Measurements from ENCODE around the gene CYB5R2.

CYB5R2 gene

DNA sequence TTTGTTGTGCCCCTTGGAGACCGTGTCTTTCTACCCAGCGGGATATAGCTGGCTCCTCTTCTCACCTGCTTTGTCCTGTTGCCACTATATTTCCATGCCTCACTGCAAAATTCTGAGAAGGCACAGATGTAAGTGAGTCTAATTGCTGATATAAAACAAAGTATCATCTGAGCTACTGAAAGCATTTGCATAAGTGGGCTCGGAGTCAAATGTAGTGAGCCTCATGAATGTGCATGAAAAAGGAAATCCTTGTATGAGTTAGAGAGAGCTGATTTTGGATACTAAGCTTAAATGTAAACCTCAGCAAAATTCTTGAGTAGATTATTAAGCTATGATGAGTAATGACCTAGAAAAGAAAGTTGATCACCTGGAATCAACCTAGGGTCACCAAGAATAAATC is 19.1 kb upstream of the CYB5R2 start:
- H3K9me3 Mint-ChIP-seq, result no peaks in the 10 kb centered on the region
- no peak overlapping the region for H3K27ac Mint-ChIP-seq
- no peaks in the 10 kb centered on the region for H3K36me3 Mint-ChIP-seq (ENCODE audit: low read depth)
- peaks cover 25% of the 10 kb centered on the region for H3K4me1 Mint-ChIP-seq
- DNase-seq, result no peak
- TF ChIP-seq, protein P1, sequence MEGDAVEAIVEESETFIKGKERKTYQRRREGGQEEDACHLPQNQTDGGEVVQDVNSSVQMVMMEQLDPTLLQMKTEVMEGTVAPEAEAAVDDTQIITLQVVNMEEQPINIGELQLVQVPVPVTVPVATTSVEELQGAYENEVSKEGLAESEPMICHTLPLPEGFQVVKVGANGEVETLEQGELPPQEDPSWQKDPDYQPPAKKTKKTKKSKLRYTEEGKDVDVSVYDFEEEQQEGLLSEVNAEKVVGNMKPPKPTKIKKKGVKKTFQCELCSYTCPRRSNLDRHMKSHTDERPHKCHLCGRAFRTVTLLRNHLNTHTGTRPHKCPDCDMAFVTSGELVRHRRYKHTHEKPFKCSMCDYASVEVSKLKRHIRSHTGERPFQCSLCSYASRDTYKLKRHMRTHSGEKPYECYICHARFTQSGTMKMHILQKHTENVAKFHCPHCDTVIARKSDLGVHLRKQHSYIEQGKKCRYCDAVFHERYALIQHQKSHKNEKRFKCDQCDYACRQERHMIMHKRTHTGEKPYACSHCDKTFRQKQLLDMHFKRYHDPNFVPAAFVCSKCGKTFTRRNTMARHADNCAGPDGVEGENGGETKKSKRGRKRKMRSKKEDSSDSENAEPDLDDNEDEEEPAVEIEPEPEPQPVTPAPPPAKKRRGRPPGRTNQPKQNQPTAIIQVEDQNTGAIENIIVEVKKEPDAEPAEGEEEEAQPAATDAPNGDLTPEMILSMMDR (IDR thresholded peaks at IDR 0.05), result no peak
- H3K27me3 Mint-ChIP-seq (ENCODE audit: low read depth, poor library complexity), result peaks cover 13% of the 10 kb centered on the region
- H3K4me3 Mint-ChIP-seq, result no peak overlapping the region

DNA sequence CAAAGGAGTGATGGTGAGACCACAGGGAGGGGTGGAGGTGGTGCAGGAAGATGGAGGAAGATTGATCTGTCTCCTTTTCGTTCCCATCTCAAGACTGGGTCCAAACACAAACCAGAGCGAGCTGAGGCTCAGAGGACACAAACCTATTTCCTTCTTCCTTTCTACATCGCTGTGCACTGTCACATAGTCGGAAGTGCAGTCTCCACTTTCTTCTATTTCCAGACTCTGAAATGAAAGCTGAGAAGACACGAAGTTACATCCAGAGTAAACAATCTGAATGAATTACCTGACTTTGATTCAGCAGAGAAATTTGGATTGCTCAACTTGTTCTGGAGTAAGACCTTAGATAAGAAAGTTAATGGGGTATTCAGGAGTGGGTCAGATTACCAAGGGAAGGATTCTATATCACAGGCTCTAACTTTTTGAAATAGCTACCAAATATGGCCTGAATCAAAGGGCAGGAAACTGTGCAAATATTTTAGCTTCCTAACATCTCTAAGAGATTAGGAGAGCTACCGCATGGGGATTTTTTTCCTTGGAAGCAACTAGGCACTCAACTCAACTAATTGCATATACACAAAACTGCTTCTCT is 18.6 kb upstream of the CYB5R2 start:
- peaks cover 25% of the 10 kb centered on the region for H3K4me1 Mint-ChIP-seq
- no peak for DNase-seq
- H3K27me3 Mint-ChIP-seq (ENCODE audit: low read depth, poor library complexity), result peaks cover 9% of the 10 kb centered on the region
- no peaks in the 10 kb centered on the region for H3K36me3 Mint-ChIP-seq (ENCODE audit: low read depth)
- no peaks in the 10 kb centered on the region for H3K9me3 Mint-ChIP-seq
- TF ChIP-seq, protein P1 (IDR thresholded peaks at IDR 0.05), result no peak
- no peak overlapping the region for H3K4me3 Mint-ChIP-seq
- H3K27ac Mint-ChIP-seq, result peak overlapping the region; percentile 3

DNA sequence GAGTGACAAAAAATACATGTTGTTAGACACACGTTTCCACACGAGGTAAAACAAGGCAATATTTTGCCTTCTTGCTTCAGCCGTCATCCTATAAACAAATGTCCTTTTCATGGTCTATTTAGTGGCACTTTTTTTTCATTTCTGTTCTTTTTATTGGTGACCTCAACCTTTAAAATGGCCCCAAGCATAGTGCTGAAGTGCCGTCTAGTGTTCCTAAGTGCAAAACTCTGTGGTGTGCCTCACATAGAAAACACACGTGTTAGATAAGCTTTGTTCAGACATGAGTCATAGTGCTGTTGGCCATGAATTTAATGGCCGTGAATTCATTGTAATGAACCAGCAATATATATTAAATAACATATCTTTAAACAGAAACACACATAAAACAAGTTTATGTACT is 17.3 kb upstream of the CYB5R2 start:
- H3K4me1 Mint-ChIP-seq, result peaks cover 25% of the 10 kb centered on the region
- TF ChIP-seq, protein P1 (IDR thresholded peaks at IDR 0.05), result peak; percentile 23
- H3K4me3 Mint-ChIP-seq, result no peak overlapping the region
- DNase-seq, result no peak
- H3K27me3 Mint-ChIP-seq (ENCODE audit: low read depth, poor library complexity), result peaks cover 9% of the 10 kb centered on the region
- H3K27ac Mint-ChIP-seq, result no peak overlapping the region
- no peaks in the 10 kb centered on the region for H3K9me3 Mint-ChIP-seq
- H3K36me3 Mint-ChIP-seq (ENCODE audit: low read depth), result no peaks in the 10 kb centered on the region

DNA sequence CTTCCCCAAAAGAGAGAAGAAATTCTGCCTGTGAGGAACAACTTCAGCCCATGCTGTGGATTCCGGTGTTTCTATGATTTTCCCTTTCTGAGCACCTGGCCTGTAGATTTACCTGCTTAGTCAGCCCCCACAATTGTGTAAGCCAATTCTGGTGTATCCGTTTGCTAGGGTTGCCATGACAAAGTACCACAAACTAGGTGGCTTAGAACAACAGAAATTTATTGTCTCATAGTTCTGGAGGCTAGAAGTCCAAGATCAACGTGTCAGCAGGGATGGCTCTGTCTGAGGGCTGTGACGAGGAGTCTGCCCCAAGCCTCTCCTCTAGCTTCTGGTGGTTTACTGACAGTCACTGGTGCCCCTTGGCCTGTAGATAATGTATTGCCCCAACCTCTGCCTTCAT is 15.9 kb upstream of the CYB5R2 start:
- H3K36me3 Mint-ChIP-seq (ENCODE audit: low read depth), result no peaks in the 10 kb centered on the region

DNA sequence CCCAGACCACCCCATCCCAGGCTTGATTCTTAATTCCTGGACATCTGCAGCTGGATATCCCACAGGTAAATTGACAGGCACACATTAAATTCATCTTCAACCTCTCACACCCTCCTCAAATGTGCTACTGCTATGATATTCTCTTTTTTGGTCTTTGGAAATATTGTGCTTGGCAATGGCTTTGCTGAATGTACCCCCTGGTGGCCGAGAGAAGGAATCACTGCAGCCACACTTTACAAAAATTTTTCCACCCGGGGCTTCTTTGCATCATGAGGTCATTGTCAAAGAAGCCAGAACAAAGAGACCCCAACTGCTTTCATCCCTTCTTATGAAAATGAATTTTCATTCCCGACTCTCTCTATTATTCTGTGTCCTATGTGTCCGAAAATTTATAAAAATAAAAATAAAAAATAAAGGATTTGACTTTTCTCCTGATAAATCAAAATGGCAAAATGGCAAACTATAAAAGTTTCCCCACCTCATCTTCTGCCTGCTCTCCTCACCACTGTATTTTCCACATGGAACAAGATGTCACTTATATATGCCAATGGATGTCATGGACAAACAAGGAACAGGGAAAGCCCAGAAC is 15.0 kb upstream of the CYB5R2 start:
- Mint-ChIP-seq H3K4me3 (no peak overlapping the region), H3K9me3 (no peaks in the 10 kb centered on the region), H3K27me3 (ENCODE audit: low read depth, poor library complexity) (peaks cover 3% of the 10 kb centered on the region), H3K36me3 (ENCODE audit: low read depth) (no peaks in the 10 kb centered on the region), H3K4me1 (peaks cover 19% of the 10 kb centered on the region), H3K27ac (no peak overlapping the region)
- TF ChIP-seq, protein P1 (IDR thresholded peaks at IDR 0.05), result peak; percentile 84
- peak; percentile 24 for DNase-seq

More for the DNA sequence above, 15.9 kb upstream of the CYB5R2 start:
- TF ChIP-seq, protein P1 (IDR thresholded peaks at IDR 0.05), result no peak
- no peak for DNase-seq
- no peaks in the 10 kb centered on the region for H3K9me3 Mint-ChIP-seq
- peaks cover 7% of the 10 kb centered on the region for H3K27me3 Mint-ChIP-seq (ENCODE audit: low read depth, poor library complexity)
- no peak overlapping the region for H3K27ac Mint-ChIP-seq
- H3K4me3 Mint-ChIP-seq, result no peak overlapping the region
- H3K4me1 Mint-ChIP-seq, result peaks cover 24% of the 10 kb centered on the region

GRCh38 chr11:7687386-7687785 is 14.1 kb upstream of the CYB5R2 start:
- no peaks in the 10 kb centered on the region for H3K27me3 Mint-ChIP-seq (ENCODE audit: low read depth, poor library complexity)
- TF ChIP-seq, protein P1 (IDR thresholded peaks at IDR 0.05), result no peak
- no peak overlapping the region for H3K27ac Mint-ChIP-seq
- H3K4me3 Mint-ChIP-seq, result no peak overlapping the region
- peaks cover 19% of the 10 kb centered on the region for H3K4me1 Mint-ChIP-seq
- H3K9me3 Mint-ChIP-seq, result no peaks in the 10 kb centered on the region
- DNase-seq, result no peak
- H3K36me3 Mint-ChIP-seq (ENCODE audit: low read depth), result no peaks in the 10 kb centered on the region
